MCF 10A (cell line): ENCODE data around the gene RNF183. TPM values are rescaled to one million over a fixed set of nuclear protein-coding genes. Genes with fewer than 3 reads are reported as not detected.

ENCODE experiments used
- BruUV-seq: library from RNA; stranded (reverse); fragments of 400-500 nt; replicated peaks from 2 replicates; lab custom pipeline; 2021; lab: Mats Ljungman, UMichigan
- CTCF ChIA-PET: fragments of 300-600 bp; sonication (Branson Sonifier 250); formaldehyde crosslinking; extraction: SDS; loops from one replicate; lab custom pipeline; 2021; ENCODE audit warnings: antibody characterized with exemption, inconsistent platforms; lab: Yijun Ruan, JAX
- POLR2A ChIA-PET: fragments of 300-600, 350-650 bp; sonication (Branson Sonifier 250); formaldehyde crosslinking; extraction: SDS; loops from one replicate; lab custom pipeline; 2020; ENCODE audit warnings: antibody characterized with exemption, inconsistent platforms; lab: Yijun Ruan, JAX
- DNase-seq: peaks from one replicate; pipeline ENCODE4 v3.0.0-alpha.2; 2018; ENCODE audit not compliant: unreplicated experiment
- H3K27ac Mint-ChIP-seq: one replicate; pipeline ENCODE4 v1.8.0; 2022; ENCODE audit warnings: mild to moderate bottlenecking, low read depth, mixed read lengths; ENCODE audit not compliant: unreplicated experiment
- H3K27me3 Mint-ChIP-seq: one replicate; pipeline ENCODE4 v1.8.0; 2022; ENCODE audit warnings: mixed read lengths; ENCODE audit not compliant: insufficient read depth, unreplicated experiment
- H3K36me3 Mint-ChIP-seq: one replicate; pipeline ENCODE4 v1.8.0; 2022; ENCODE audit warnings: mild to moderate bottlenecking, moderate library complexity, mixed read lengths; ENCODE audit not compliant: insufficient read depth, unreplicated experiment
- H3K4me1 Mint-ChIP-seq: one replicate; pipeline ENCODE4 v1.8.0; 2022; ENCODE audit warnings: mixed read lengths; ENCODE audit not compliant: insufficient read depth, unreplicated experiment
- H3K4me3 Mint-ChIP-seq: one replicate; pipeline ENCODE4 v1.8.0; 2022; ENCODE audit warnings: mild to moderate bottlenecking, moderate library complexity, mixed read lengths; ENCODE audit not compliant: unreplicated experiment
- H3K9me3 Mint-ChIP-seq: one replicate; pipeline ENCODE4 v1.8.0; 2022; ENCODE audit warnings: mixed read lengths; ENCODE audit not compliant: unreplicated experiment
- CTCF ChIP-seq: fragments of 200-600 bp; IDR thresholded peaks from one replicate; pipeline ENCODE4 v1.8.0; 2022; ENCODE audit warnings: antibody characterized with exemption, mild to moderate bottlenecking; ENCODE audit not compliant: unreplicated experiment
- intact Hi-C: fragments of 100-400 bp; cut with micrococcal nuclease; formaldehyde crosslinking; loops from 2 replicates; pipeline ENCODE4 v1.14.1; 2022
- total RNA-seq: library from RNA; stranded (reverse); gene quantifications from 2 replicates; pipeline ENCODE4 v1.2.3, GENCODE V29; 2022

RNF183 gene
- total RNA-seq, 1 experiment from 2014 or later, result not detected

GRCh38 chr9:113278840-113279239, 24.3 kb downstream of the RNF183 start:
- Mint-ChIP-seq H3K9me3 (no peaks in the 10 kb centered on the region), H3K27ac (no peak overlapping the region), H3K4me3 (no peak overlapping the region), H3K4me1 (peaks cover 15% of the 10 kb centered on the region), H3K36me3 (peaks cover 68% of the 10 kb centered on the region), H3K27me3 (no peaks in the 10 kb centered on the region)
- BruUV-seq, result no TSS peak
- intact Hi-C loops, result no loop called here
- no peak for TF ChIP-seq CTCF
- no peak for DNase-seq
- POLR2A ChIA-PET, result interaction anchor here (8.1 kb wide), 1 partner anchor 58 kb away, joined by 99 read pairs; the partner anchor contains the start of genes FKBP15 and SLC31A1
- CTCF ChIA-PET, result no interaction called here

GRCh38 chr9:113275157-113276131, 27.7 kb downstream of the RNF183 start, which contains the start of the genes CDC26 and PRPF4:
Gene CDC26 (minus strand): TSS chr9:113275572. CDS start chr9:113272507, 3,065 bp downstream.
Gene PRPF4 (plus strand): TSS chr9:113275658. CDS start chr9:113275744, 86 bp downstream.
- Mint-ChIP-seq H3K36me3 (peaks cover 67% of the 10 kb centered on the region), H3K4me1 (peaks cover 14% of the 10 kb centered on the region), H3K27ac (no peak within 1 kb of the TSS), H3K27me3 (no peaks in the 10 kb centered on the region), H3K4me3 (no peak within 1 kb of the TSS), H3K9me3 (no peaks in the 10 kb centered on the region)
- ChIA-PET CTCF (interaction anchor here (0.6 to 7.2 kb wide), 36 partner anchors 7 to 1070 kb away, joined by 3 to 141 read pairs (median 4); partner anchors contain the start of genes ALAD, C9orf43, FKBP15 and HDHD3), POLR2A (interaction anchor here (0.6 to 8.1 kb wide), 34 partner anchors 8 to 947 kb away, joined by 3 to 99 read pairs (median 4); partner anchors contain the start of genes ALAD, C9orf43, FKBP15 and HDHD3)
- intact Hi-C loops, result loop anchor here (1.0 to 2.0 kb wide), 2 partner anchors 54 to 125 kb away; partner anchors contain the start of genes FKBP15, SLC31A1 and SLC31A2
- TF ChIP-seq CTCF, result no peak
- BruUV-seq, result TSS peak; percentile 75
- DNase-seq, result peak; percentile 97

GRCh38 chr9:113274474-113275156, 28.6 kb downstream of the RNF183 start:
- TF ChIP-seq CTCF, result peak; percentile 55
- Mint-ChIP-seq H3K4me1 (peaks cover 12% of the 10 kb centered on the region), H3K4me3 (no peak overlapping the region), H3K36me3 (peaks cover 64% of the 10 kb centered on the region), H3K27me3 (no peaks in the 10 kb centered on the region), H3K27ac (no peak overlapping the region), H3K9me3 (no peaks in the 10 kb centered on the region)
- no TSS peak for BruUV-seq
- intact Hi-C loops, result loop anchor here (1.0 to 2.0 kb wide), 2 partner anchors 124 to 127 kb away; partner anchors contain the start of genes ALAD and SLC31A2
- DNase-seq, result peak; percentile 72
- CTCF ChIA-PET, result interaction anchor here (0.6 to 7.2 kb wide), 43 partner anchors 8 to 1000 kb away, joined by 3 to 141 read pairs (median 4); partner anchors contain the start of genes ALAD, C9orf43, FKBP15 and HDHD3
- POLR2A ChIA-PET, result interaction anchor here (0.6 to 8.1 kb wide), 30 partner anchors 9 to 895 kb away, joined by 3 to 99 read pairs (median 4); partner anchors contain the start of genes ALAD, C9orf43, FKBP15 and HDHD3
